ENCODE results near the gene RHO.

DNA sequence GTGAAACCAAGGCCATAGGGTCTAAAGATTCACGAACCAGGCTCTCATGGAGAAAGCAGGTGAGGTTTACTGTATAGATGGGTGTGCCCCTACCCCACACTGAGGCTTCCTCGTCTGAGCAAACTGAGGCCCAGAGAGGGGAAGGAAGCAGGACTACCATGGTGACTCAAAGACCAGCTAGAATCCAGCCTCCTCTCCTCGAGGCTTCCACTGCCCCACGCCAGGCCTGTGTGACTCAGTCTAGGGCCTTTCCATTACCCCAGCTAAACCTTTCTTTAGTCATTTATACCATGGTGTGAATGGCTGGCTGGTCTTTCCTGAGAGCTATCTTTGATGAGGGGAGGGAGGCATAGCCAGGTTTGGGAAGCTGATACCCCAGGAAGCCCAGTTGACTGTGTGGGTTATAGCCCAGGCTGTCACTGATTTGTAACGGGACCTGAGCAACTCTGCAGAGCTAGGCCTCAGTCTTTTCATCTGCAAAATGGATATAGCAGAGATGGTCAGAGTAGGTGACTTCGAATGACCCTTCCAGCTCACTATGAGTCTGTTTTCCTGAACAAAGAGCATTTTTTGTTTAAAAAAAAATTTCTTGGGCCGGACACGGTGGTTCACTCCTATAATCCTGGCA lies 3.0 kb upstream of the RHO start:
- TF ChIP-seq, protein P1, sequence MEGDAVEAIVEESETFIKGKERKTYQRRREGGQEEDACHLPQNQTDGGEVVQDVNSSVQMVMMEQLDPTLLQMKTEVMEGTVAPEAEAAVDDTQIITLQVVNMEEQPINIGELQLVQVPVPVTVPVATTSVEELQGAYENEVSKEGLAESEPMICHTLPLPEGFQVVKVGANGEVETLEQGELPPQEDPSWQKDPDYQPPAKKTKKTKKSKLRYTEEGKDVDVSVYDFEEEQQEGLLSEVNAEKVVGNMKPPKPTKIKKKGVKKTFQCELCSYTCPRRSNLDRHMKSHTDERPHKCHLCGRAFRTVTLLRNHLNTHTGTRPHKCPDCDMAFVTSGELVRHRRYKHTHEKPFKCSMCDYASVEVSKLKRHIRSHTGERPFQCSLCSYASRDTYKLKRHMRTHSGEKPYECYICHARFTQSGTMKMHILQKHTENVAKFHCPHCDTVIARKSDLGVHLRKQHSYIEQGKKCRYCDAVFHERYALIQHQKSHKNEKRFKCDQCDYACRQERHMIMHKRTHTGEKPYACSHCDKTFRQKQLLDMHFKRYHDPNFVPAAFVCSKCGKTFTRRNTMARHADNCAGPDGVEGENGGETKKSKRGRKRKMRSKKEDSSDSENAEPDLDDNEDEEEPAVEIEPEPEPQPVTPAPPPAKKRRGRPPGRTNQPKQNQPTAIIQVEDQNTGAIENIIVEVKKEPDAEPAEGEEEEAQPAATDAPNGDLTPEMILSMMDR (optimal IDR thresholded peaks at IDR 0.05 in 1 of 3, IDR thresholded peaks at IDR 0.05 in 1 of 3, conservative IDR thresholded peaks at IDR 0.05 in 1 of 3; ENCODE audit: extremely low read depth in 1 of 3, insufficient read depth in 2 of 3, low read length in 3 of 3): no peak
- no peak for TF ChIP-seq EZH2 (IDR thresholded peaks at IDR 0.05; ENCODE audit: low read length)
